HEK293 (cell line): ENCODE measurements around the gene TEX30.

Experiments
- EGR2 ChIP-seq: fragments of 450-650 bp; formaldehyde crosslinking; IDR thresholded peaks from 2 replicates; pipeline ENCODE4 v1.5.1; 2016; ENCODE audit warnings: low read depth, missing biosample characterization, missing genetic modification characterization
- KLF16 ChIP-seq: fragments of 450-650 bp; formaldehyde crosslinking; IDR thresholded peaks from 2 replicates; pipeline ENCODE4 v1.5.1; 2017; ENCODE audit warnings: missing biosample characterization, missing genetic modification characterization
- SCRT1 ChIP-seq: fragments of 450-650 bp; formaldehyde crosslinking; IDR thresholded peaks from 2 replicates; pipeline ENCODE4 v1.5.1; 2016; ENCODE audit warnings: missing biosample characterization, missing genetic modification characterization, borderline replicate concordance
- SP2 ChIP-seq: fragments of 450-650 bp; formaldehyde crosslinking; IDR thresholded peaks from 2 replicates; pipeline ENCODE4 v1.5.1; 2016; ENCODE audit warnings: missing biosample characterization, missing genetic modification characterization
- SP7 ChIP-seq: fragments of 450-650 bp; formaldehyde crosslinking; IDR thresholded peaks from 2 replicates; pipeline ENCODE4 v1.5.1; 2016; ENCODE audit warnings: missing biosample characterization, missing genetic modification characterization
- TCF7L2 ChIP-seq: IDR thresholded peaks from 2 replicates; pipeline ENCODE4 v1.6.1; 2011; ENCODE audit warnings: low read depth, mild to moderate bottlenecking, inconsistent platforms, low read length, moderate library complexity, borderline replicate concordance
- ZBTB1 ChIP-seq: fragments of 450-650 bp; formaldehyde crosslinking; IDR thresholded peaks from 2 replicates; pipeline ENCODE4 v1.5.1; 2016; ENCODE audit warnings: missing biosample characterization, missing genetic modification characterization
- ZBTB17 ChIP-seq: fragments of 450-650 bp; formaldehyde crosslinking; IDR thresholded peaks from 2 replicates; pipeline ENCODE4 v1.5.1; 2016; ENCODE audit warnings: missing biosample characterization, missing genetic modification characterization
- ZBTB20 ChIP-seq: fragments of 450-650 bp; formaldehyde crosslinking; IDR thresholded peaks from 2 replicates; pipeline ENCODE4 v1.5.1; 2016; ENCODE audit warnings: missing biosample characterization, missing genetic modification characterization
- ZBTB21 ChIP-seq: fragments of 450-650 bp; formaldehyde crosslinking; IDR thresholded peaks from 2 replicates; pipeline ENCODE4 v1.5.1; 2017; ENCODE audit warnings: missing biosample characterization, missing genetic modification characterization
- ZFHX2 ChIP-seq: fragments of 450-650 bp; formaldehyde crosslinking; conservative IDR thresholded peaks from 2 replicates; pipeline ENCODE4 v1.5.1; 2016; ENCODE audit warnings: missing biosample characterization, missing genetic modification characterization
- ZFP3 ChIP-seq: fragments of 450-650 bp; formaldehyde crosslinking; IDR thresholded peaks from 2 replicates; pipeline ENCODE4 v1.5.1; 2016; ENCODE audit warnings: low read depth, missing biosample characterization, missing genetic modification characterization
- ZFP69B ChIP-seq: fragments of 450-650 bp; formaldehyde crosslinking; IDR thresholded peaks from 2 replicates; pipeline ENCODE4 v1.5.1; 2016; ENCODE audit warnings: missing biosample characterization, missing genetic modification characterization
- ZIC2 ChIP-seq: fragments of 450-650 bp; formaldehyde crosslinking; IDR thresholded peaks from 2 replicates; pipeline ENCODE4 v1.5.1; 2016; ENCODE audit warnings: missing biosample characterization, missing genetic modification characterization
- ZNF112 ChIP-seq: fragments of 450-650 bp; formaldehyde crosslinking; IDR thresholded peaks from 2 replicates; pipeline ENCODE4 v1.5.0; 2017; ENCODE audit warnings: missing biosample characterization, missing genetic modification characterization
- ZNF140 ChIP-seq: fragments of 450-650 bp; formaldehyde crosslinking; IDR thresholded peaks from 2 replicates; pipeline ENCODE4 v1.5.1; 2016; ENCODE audit warnings: missing biosample characterization, missing genetic modification characterization
- ZNF155 ChIP-seq: fragments of 450-650 bp; formaldehyde crosslinking; IDR thresholded peaks from 2 replicates; pipeline ENCODE4 v1.5.1; 2016; ENCODE audit warnings: missing biosample characterization, missing genetic modification characterization
- ZNF221 ChIP-seq: fragments of 450-650 bp; formaldehyde crosslinking; IDR thresholded peaks from 2 replicates; pipeline ENCODE4 v1.5.1; 2017; ENCODE audit warnings: missing biosample characterization, missing genetic modification characterization, borderline replicate concordance
- ZNF223 ChIP-seq: fragments of 450-650 bp; formaldehyde crosslinking; IDR thresholded peaks from 2 replicates; pipeline ENCODE4 v1.5.1; 2016; ENCODE audit warnings: missing biosample characterization, missing genetic modification characterization
- ZNF266 ChIP-seq: fragments of 450-650 bp; formaldehyde crosslinking; IDR thresholded peaks from 2 replicates; pipeline ENCODE4 v1.5.1; 2016; ENCODE audit warnings: missing biosample characterization, missing genetic modification characterization, low read depth
- ZNF292 ChIP-seq: fragments of 450-650 bp; formaldehyde crosslinking; IDR thresholded peaks from 2 replicates; pipeline ENCODE4 v1.5.1; 2016; ENCODE audit warnings: low read depth, missing biosample characterization, missing genetic modification characterization, borderline replicate concordance
- ZNF433 ChIP-seq: fragments of 450-650 bp; formaldehyde crosslinking; IDR thresholded peaks from 2 replicates; pipeline ENCODE4 v1.5.1; 2016; ENCODE audit warnings: missing biosample characterization, missing genetic modification characterization, low read depth
- ZNF473 ChIP-seq: fragments of 450-650 bp; formaldehyde crosslinking; IDR thresholded peaks from 2 replicates; pipeline ENCODE4 v1.5.1; 2017; ENCODE audit warnings: missing biosample characterization, missing genetic modification characterization
- ZNF510 ChIP-seq: fragments of 450-650 bp; formaldehyde crosslinking; IDR thresholded peaks from 2 replicates; pipeline ENCODE4 v1.5.1; 2018; ENCODE audit warnings: mild to moderate bottlenecking, missing genetic modification characterization, missing biosample characterization; ENCODE audit not compliant: insufficient replicate concordance
- ZNF514 ChIP-seq: fragments of 450-650 bp; formaldehyde crosslinking; IDR thresholded peaks from 2 replicates; pipeline ENCODE4 v1.5.1; 2016; ENCODE audit warnings: missing biosample characterization, missing genetic modification characterization
- ZNF548 ChIP-seq: fragments of 450-650 bp; formaldehyde crosslinking; IDR thresholded peaks from 2 replicates; pipeline ENCODE4 v1.5.1; 2016; ENCODE audit warnings: missing biosample characterization, missing genetic modification characterization
- ZNF596 ChIP-seq: fragments of 450-650 bp; IDR thresholded peaks from 2 replicates; pipeline ENCODE4 v1.5.0; 2018; ENCODE audit warnings: missing biosample characterization, mild to moderate bottlenecking, missing genetic modification characterization, moderate library complexity
- ZNF610 ChIP-seq: fragments of 450-650 bp; formaldehyde crosslinking; IDR thresholded peaks from 2 replicates; pipeline ENCODE4 v1.5.1; 2016; ENCODE audit warnings: missing biosample characterization, missing genetic modification characterization, borderline replicate concordance
- ZNF76 ChIP-seq: fragments of 450-650 bp; formaldehyde crosslinking; IDR thresholded peaks from 2 replicates; pipeline ENCODE4; 2016; ENCODE audit warnings: low read depth, missing biosample characterization, missing genetic modification characterization, borderline replicate concordance
- ZNF768 ChIP-seq: fragments of 450-650 bp; formaldehyde crosslinking; IDR thresholded peaks from 2 replicates; pipeline ENCODE4 v1.5.1; 2018; ENCODE audit warnings: missing biosample characterization, mild to moderate bottlenecking, missing genetic modification characterization
- ZSCAN16 ChIP-seq: fragments of 450-650 bp; formaldehyde crosslinking; IDR thresholded peaks from 2 replicates; pipeline ENCODE4 v1.5.1; 2016; ENCODE audit warnings: missing biosample characterization, missing genetic modification characterization
- ZSCAN23 ChIP-seq: fragments of 450-650 bp; formaldehyde crosslinking; IDR thresholded peaks from 2 replicates; pipeline ENCODE4 v1.5.1; 2016; ENCODE audit warnings: missing biosample characterization, missing genetic modification characterization
- ZSCAN30 ChIP-seq: fragments of 450-650 bp; IDR thresholded peaks from 2 replicates; pipeline ENCODE4 v1.5.1; 2018; ENCODE audit warnings: missing biosample characterization, mild to moderate bottlenecking, missing genetic modification characterization, moderate library complexity
- TF ChIP-seq, protein P1 (sequence below): fragments of 450-650 bp; formaldehyde crosslinking; IDR thresholded peaks from 2 replicates; pipeline ENCODE4 v1.5.1; 2016; ENCODE audit warnings: missing biosample characterization, missing genetic modification characterization
- TF ChIP-seq, protein P2 (sequence below): fragments of 450-650 bp; formaldehyde crosslinking; IDR thresholded peaks from 2 replicates; pipeline ENCODE4 v1.5.1; 2016; ENCODE audit warnings: missing biosample characterization, missing genetic modification characterization
- TF ChIP-seq, protein P3 (sequence below): fragments of 450-650 bp; IDR thresholded peaks from 2 replicates; pipeline ENCODE4 v1.5.1; 2018; ENCODE audit warnings: missing biosample characterization, mild to moderate bottlenecking, missing genetic modification characterization

The TEX30 gene

DNA sequence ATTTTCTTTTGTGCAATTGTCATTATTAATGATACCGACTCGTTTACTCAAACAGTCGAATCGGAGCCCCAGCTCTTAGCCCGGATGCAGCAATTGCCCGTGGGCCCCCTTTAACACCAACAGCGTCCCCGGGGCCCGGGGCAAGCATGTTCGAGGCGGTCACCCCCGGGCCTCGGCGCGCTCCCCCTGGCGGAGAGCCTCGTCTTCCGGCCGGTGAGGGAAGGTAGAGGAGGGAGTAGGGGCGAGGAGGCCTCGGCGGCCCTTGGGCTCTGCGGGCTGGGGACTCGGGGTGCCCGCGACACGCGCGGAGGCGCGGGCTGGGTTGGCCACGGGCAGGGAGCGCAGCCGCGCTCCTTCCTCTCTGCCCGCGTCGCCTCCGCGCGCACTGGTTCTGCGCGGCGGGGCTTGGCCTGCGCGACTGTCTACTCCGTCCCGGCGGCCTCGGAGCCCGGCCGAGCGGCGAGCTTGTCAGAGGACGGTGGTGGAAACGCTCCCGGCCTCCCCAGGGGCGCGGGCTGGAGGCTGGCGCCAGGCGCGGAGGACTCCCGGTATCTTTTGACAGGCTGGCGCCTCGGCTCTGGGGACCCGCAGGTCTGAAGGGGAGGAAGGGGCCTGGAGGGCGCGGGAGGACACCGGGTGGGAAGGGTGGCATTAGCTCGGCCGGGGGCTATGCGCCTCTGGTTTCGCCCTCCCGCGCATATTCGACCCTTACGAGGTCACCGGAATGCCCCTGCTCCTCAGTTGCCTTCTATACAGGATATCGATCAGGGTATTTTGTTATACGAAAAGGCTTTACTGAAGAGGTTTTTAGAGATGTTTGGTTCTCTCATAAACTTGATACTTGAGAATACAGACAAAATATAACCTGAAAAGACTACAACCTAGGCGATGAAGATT, 26.8 kb upstream of the TEX30 start (continued):
- no peak for TF ChIP-seq ZNF266
- no peak for TF ChIP-seq EGR2 (tag by site-specific recombination)
- no peak for TF ChIP-seq ZNF510 (tag by site-specific recombination)
- TF ChIP-seq ZNF768 (tag by site-specific recombination), result no peak
- no peak for TF ChIP-seq KLF16 (tag by site-specific recombination)
- peak; percentile 67; the same call in 1 of the 2 replicates for TF ChIP-seq ZNF76 (tag by site-specific recombination)
- no peak for TF ChIP-seq ZNF155
- no peak for TF ChIP-seq ZNF433 (tag by site-specific recombination)
- TF ChIP-seq SCRT1 (tag by site-specific recombination), result no peak
- no peak for TF ChIP-seq ZNF514 (tag by site-specific recombination)
- TF ChIP-seq SP7, result no peak
- TF ChIP-seq, protein P1, sequence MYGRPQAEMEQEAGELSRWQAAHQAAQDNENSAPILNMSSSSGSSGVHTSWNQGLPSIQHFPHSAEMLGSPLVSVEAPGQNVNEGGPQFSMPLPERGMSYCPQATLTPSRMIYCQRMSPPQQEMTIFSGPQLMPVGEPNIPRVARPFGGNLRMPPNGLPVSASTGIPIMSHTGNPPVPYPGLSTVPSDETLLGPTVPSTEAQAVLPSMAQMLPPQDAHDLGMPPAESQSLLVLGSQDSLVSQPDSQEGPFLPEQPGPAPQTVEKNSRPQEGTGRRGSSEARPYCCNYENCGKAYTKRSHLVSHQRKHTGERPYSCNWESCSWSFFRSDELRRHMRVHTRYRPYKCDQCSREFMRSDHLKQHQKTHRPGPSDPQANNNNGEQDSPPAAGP (tag by site-specific recombination), result no peak
- no peak for TF ChIP-seq ZFP3 (tag by site-specific recombination)
- TF ChIP-seq ZNF548 (tag by site-specific recombination), result no peak
- no peak for TF ChIP-seq TCF7L2
- no peak for TF ChIP-seq ZBTB21 (tag by site-specific recombination)
- no peak for TF ChIP-seq ZBTB17 (tag by site-specific recombination)
- no peak for TF ChIP-seq ZNF473 (tag by site-specific recombination)
- no peak for TF ChIP-seq ZNF610 (tag by site-specific recombination)
- TF ChIP-seq ZNF596 (tag by site-specific recombination), result 0 out of 2 replicates have a peak, but pooled peaks have one; percentile 19
- TF ChIP-seq ZNF140 (tag by site-specific recombination), result no peak
- TF ChIP-seq SP2 (tag by site-specific recombination), result peak; percentile 25
- no peak for TF ChIP-seq ZNF112 (tag by site-specific recombination)
- TF ChIP-seq ZSCAN23 (tag by site-specific recombination), result 0 out of 2 replicates have a peak, but pooled peaks have one; percentile 9
- no peak; the same call in 1 of the 2 replicates for TF ChIP-seq ZFHX2 (tag by site-specific recombination)
- TF ChIP-seq ZIC2 (tag by site-specific recombination), result no peak
- TF ChIP-seq ZSCAN16 (tag by site-specific recombination), result no peak
- no peak for TF ChIP-seq ZNF292 (tag by site-specific recombination)
- no peak for TF ChIP-seq ZNF221 (tag by site-specific recombination)
- TF ChIP-seq, protein P2, sequence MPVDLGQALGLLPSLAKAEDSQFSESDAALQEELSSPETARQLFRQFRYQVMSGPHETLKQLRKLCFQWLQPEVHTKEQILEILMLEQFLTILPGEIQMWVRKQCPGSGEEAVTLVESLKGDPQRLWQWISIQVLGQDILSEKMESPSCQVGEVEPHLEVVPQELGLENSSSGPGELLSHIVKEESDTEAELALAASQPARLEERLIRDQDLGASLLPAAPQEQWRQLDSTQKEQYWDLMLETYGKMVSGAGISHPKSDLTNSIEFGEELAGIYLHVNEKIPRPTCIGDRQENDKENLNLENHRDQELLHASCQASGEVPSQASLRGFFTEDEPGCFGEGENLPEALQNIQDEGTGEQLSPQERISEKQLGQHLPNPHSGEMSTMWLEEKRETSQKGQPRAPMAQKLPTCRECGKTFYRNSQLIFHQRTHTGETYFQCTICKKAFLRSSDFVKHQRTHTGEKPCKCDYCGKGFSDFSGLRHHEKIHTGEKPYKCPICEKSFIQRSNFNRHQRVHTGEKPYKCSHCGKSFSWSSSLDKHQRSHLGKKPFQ (tag by site-specific recombination), result no peak
- no peak for TF ChIP-seq ZNF223 (tag by site-specific recombination)
- TF ChIP-seq ZSCAN30, result peak; percentile 84
- peak; percentile 83 for TF ChIP-seq ZFP69B
- TF ChIP-seq, protein P3, sequence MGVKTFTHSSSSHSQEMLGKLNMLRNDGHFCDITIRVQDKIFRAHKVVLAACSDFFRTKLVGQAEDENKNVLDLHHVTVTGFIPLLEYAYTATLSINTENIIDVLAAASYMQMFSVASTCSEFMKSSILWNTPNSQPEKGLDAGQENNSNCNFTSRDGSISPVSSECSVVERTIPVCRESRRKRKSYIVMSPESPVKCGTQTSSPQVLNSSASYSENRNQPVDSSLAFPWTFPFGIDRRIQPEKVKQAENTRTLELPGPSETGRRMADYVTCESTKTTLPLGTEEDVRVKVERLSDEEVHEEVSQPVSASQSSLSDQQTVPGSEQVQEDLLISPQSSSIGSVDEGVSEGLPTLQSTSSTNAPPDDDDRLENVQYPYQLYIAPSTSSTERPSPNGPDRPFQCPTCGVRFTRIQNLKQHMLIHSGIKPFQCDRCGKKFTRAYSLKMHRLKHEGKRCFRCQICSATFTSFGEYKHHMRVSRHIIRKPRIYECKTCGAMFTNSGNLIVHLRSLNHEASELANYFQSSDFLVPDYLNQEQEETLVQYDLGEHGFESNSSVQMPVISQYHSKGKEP (tag by site-specific recombination), result no peak
- TF ChIP-seq ZBTB20 (tag by site-specific recombination), result peak; percentile 99
- TF ChIP-seq ZBTB1 (tag by site-specific recombination), result no peak
- TF ChIP-seq, all 188 proteins: peak for 28
